Hepatocyte (in vitro differentiated cells): ENCODE data around the gene RBFOX1.

ENCODE experiments used
- EZH2 ChIP-seq: fragments of 200-600 bp; sonication (generic); IDR thresholded peaks from 2 replicates; pipeline ENCODE4 v1.6.1; 2016; ENCODE audit warnings: antibody characterized with exemption, mild to moderate bottlenecking, borderline replicate concordance
- EZH2phosphoT487 ChIP-seq: fragments of 200-600 bp; sonication (generic); IDR thresholded peaks from one replicate; pipeline ENCODE4 v1.6.1; 2018; ENCODE audit warnings: antibody characterized with exemption, mild to moderate bottlenecking, low read depth, moderate library complexity; ENCODE audit not compliant: unreplicated experiment, severe bottlenecking
- TF ChIP-seq, protein P1 (sequence below): fragments of 200-600 bp; sonication (generic); IDR thresholded peaks from 2 replicates; pipeline ENCODE4 v1.5.1; 2016; ENCODE audit warnings: antibody characterized with exemption, mild to moderate bottlenecking; ENCODE audit not compliant: poor library complexity

GRCh38 chr16:7517496-7517895 is 184.9 kb downstream of the RBFOX1 start:
- TF ChIP-seq, protein P1, sequence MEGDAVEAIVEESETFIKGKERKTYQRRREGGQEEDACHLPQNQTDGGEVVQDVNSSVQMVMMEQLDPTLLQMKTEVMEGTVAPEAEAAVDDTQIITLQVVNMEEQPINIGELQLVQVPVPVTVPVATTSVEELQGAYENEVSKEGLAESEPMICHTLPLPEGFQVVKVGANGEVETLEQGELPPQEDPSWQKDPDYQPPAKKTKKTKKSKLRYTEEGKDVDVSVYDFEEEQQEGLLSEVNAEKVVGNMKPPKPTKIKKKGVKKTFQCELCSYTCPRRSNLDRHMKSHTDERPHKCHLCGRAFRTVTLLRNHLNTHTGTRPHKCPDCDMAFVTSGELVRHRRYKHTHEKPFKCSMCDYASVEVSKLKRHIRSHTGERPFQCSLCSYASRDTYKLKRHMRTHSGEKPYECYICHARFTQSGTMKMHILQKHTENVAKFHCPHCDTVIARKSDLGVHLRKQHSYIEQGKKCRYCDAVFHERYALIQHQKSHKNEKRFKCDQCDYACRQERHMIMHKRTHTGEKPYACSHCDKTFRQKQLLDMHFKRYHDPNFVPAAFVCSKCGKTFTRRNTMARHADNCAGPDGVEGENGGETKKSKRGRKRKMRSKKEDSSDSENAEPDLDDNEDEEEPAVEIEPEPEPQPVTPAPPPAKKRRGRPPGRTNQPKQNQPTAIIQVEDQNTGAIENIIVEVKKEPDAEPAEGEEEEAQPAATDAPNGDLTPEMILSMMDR, result no peak
- TF ChIP-seq EZH2phosphoT487 (no peak), EZH2 (no peak)
